Vagina (tissue), 2 donors: ENCODE data around the gene GPR62.
"Not testable (repeated sequence)": the region's sequence is repeated elsewhere in the genome, so short reads cannot be mapped to it uniquely, and the experiment has no call there.

ENCODE experiments used
- CTCF ChIP-seq, 3 experiments: fragments of 450-650 bp in 2 of 3; fragments of 200-600 bp in 1 of 3; sonication (generic) in 1 of 3; IDR thresholded peaks; one replicate each; pipeline ENCODE4 v1.5.1; 2017 to 2019; ENCODE audit warnings: antibody characterized with exemption in 3 of 3, mild to moderate bottlenecking in 2 of 3, moderate library complexity in 2 of 3
- POLR2AphosphoS5 ChIP-seq, 2 donors: sonication (generic); formaldehyde crosslinking; IDR thresholded peaks; one replicate each; pipeline ENCODE4 v1.9.0; 2017; ENCODE audit warnings: antibody characterized with exemption in 2 of 2, mild to moderate bottlenecking in 2 of 2, low read depth in 1 of 2; ENCODE audit not compliant: insufficient read depth in 1 of 2

DNA sequence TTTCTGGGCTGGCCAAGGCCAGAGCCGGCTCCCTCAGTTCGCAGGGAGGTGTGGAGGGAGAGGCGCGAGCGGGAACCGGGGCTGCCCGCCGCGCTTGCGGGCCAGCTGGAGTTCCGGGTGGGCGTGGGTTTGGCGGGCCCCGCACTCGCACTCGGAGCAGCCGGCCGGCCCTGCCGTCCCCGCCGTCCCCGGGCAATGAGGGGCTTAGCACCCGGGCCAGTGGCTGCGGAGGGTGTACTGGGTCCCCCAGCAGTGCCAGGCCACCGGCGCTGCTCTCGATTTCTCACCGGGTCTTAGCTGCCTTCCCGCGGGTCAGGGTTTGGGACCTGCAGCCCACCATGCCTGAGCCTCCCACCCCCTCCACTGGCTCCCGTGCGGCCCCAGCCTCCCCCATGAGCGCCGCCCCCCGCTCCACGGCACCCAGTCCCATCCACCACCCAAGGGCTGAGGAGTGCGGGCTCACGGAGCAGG, 35.4 kb downstream of the GPR62 start:
- not testable (repeated sequence) for TF ChIP-seq CTCF (IDR thresholded peaks at IDR 0.05); POLR2AphosphoS5 (IDR thresholded peaks at IDR 0.05; ENCODE audit: insufficient read depth in 1 of 2, low read depth in 1 of 2)
